PFSK-1 (cell line): ENCODE measurements around the gene SLC2A4RG.

ENCODE experiments used
- FOXP2 ChIP-seq: optimal IDR thresholded peaks from 2 replicates; pipeline ENCODE3; 2011; ENCODE audit warnings: borderline replicate concordance, control low read depth, inconsistent platforms; ENCODE audit not compliant: insufficient read depth; ENCODE audit errors: extremely low read length, extremely low read depth
- POLR2AphosphoS5 ChIP-seq: IDR thresholded peaks from 2 replicates; pipeline ENCODE4 v1.6.1; 2012; ENCODE audit warnings: low read depth, mild to moderate bottlenecking, control low read depth, low read length, moderate library complexity
- REST ChIP-seq, 2 experiments: IDR thresholded peaks; 2 replicates each; pipeline versions ENCODE4 v1.6.1 to v1.8.0; 2011 to 2012; ENCODE audit warnings: low read depth in 2 of 2, low read length in 2 of 2, control low read depth in 1 of 2, inconsistent platforms in 1 of 2, mild to moderate bottlenecking in 1 of 2, moderate library complexity in 1 of 2; ENCODE audit not compliant: insufficient read depth in 1 of 2
- SIN3A ChIP-seq: IDR thresholded peaks from 2 replicates; pipeline ENCODE4 v1.6.1; 2012; ENCODE audit warnings: mild to moderate bottlenecking, low read length, moderate library complexity, borderline replicate concordance; ENCODE audit not compliant: insufficient read depth
- TAF1 ChIP-seq: IDR thresholded peaks from 2 replicates; pipeline ENCODE4 v1.6.1; 2012; ENCODE audit warnings: low read length, control low read depth, borderline replicate concordance; ENCODE audit not compliant: insufficient read depth

The SLC2A4RG gene

GRCh38 chr20:63692436-63693082 is 47.0 kb upstream of the SLC2A4RG start:
- TF ChIP-seq FOXP2, result no peak
- no peak for TF ChIP-seq REST (IDR thresholded peaks at IDR 0.05; ENCODE audit: insufficient read depth in 1 of 2, low read depth in 2 of 2, low read length in 2 of 2)
- peak; percentile 35; the same call in 1 of the 2 replicates for TF ChIP-seq POLR2AphosphoS5
- TF ChIP-seq SIN3A, result no peak

GRCh38 chr20:63693083-63693732 is 46.4 kb upstream of the SLC2A4RG start:
- TF ChIP-seq FOXP2 (no peak), TAF1 (no peak), SIN3A (no peak), REST (IDR thresholded peaks at IDR 0.05; ENCODE audit: insufficient read depth in 1 of 2, low read depth in 2 of 2, low read length in 2 of 2) (no peak), POLR2AphosphoS5 (no peak)

- TF ChIP-seq POLR2AphosphoS5, result no peak
- no peak for TF ChIP-seq TAF1
- TF ChIP-seq REST (IDR thresholded peaks at IDR 0.05; ENCODE audit: insufficient read depth in 1 of 2, low read depth in 2 of 2, low read length in 2 of 2), result no peak
- no peak for TF ChIP-seq SIN3A
- no peak for TF ChIP-seq FOXP2
Measured at GRCh38 chr20:63693733-63694583, 45.6 kb upstream of the SLC2A4RG start.

GRCh38 chr20:63694584-63695423 is 44.8 kb upstream of the SLC2A4RG start:
- TF ChIP-seq FOXP2, result no peak
- no peak for TF ChIP-seq REST (IDR thresholded peaks at IDR 0.05; ENCODE audit: insufficient read depth in 1 of 2, low read depth in 2 of 2, low read length in 2 of 2)
- 0 out of 2 replicates have a peak, but pooled peaks have one; percentile 17 for TF ChIP-seq POLR2AphosphoS5
- TF ChIP-seq SIN3A, result no peak
